Stimulated activated CD8-positive, alpha-beta memory T cell treated with anti-CD3 and anti-CD28 coated beads, Interleukin-7, amount 100 ng/mL, for 4 hours (primary cell): ENCODE data around the gene CYBRD1.

ENCODE experiments used
- DNase-seq, 2 donors: peaks; one replicate each; pipeline ENCODE4 v3.0.0-alpha.2; 2020; ENCODE audit warnings: low read depth in 2 of 2

The CYBRD1 gene

GRCh38 chr2:171600126-171600525 is 77.9 kb downstream of the CYBRD1 start:
- no peak for DNase-seq

GRCh38 chr2:171602352-171602751 is 80.1 kb downstream of the CYBRD1 start:
- DNase-seq, result no peak
